GM12872 (cell line): ENCODE data around the gene INHBA.

Experiments
- TF ChIP-seq, protein P1 (sequence below): IDR thresholded peaks from 3 replicates; pipeline ENCODE4 v1.5.1; 2011; ENCODE audit warnings: low read depth, mild to moderate bottlenecking, low read length, moderate library complexity; ENCODE audit not compliant: insufficient read depth

INHBA gene

DNA sequence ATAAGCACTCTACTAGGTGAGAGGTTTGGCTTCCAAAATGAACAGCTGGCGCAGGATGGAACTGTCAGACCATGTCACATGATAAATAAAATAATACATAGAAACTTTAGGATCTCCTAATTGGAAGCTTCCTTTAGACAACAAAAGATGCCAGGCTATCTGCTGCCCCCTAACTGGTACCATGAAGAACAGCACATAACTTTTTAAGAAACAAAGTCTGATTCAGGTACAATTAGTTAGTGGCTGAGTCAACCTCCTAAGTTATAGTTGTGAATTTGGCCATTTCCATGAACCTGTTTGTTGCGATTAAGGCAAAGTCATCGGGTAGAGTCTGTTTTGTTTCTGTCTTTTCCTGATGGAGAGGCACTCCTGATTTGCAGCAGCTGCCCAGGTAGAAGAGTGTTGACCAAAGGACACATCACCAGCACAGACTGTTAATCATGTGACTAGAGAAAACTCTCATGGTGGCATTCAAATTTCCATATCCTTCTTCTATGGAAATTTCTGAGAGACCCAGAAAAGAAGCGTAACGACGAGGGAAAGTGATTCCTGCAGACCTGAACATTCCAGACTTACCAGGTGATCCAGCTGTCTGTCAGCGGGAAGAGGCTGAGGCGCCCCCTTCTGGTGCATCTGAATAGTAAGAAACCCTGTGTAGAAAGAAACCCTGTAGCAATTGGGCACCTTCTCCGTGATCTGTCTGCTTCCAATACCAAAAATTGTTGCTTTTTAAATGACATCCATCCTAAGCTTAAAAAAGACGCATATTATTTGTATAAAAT, 8.6 kb upstream of the INHBA start:
- TF ChIP-seq, protein P1, sequence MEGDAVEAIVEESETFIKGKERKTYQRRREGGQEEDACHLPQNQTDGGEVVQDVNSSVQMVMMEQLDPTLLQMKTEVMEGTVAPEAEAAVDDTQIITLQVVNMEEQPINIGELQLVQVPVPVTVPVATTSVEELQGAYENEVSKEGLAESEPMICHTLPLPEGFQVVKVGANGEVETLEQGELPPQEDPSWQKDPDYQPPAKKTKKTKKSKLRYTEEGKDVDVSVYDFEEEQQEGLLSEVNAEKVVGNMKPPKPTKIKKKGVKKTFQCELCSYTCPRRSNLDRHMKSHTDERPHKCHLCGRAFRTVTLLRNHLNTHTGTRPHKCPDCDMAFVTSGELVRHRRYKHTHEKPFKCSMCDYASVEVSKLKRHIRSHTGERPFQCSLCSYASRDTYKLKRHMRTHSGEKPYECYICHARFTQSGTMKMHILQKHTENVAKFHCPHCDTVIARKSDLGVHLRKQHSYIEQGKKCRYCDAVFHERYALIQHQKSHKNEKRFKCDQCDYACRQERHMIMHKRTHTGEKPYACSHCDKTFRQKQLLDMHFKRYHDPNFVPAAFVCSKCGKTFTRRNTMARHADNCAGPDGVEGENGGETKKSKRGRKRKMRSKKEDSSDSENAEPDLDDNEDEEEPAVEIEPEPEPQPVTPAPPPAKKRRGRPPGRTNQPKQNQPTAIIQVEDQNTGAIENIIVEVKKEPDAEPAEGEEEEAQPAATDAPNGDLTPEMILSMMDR, result peak; percentile 46; the same call in 1 of the 3 replicates

DNA sequence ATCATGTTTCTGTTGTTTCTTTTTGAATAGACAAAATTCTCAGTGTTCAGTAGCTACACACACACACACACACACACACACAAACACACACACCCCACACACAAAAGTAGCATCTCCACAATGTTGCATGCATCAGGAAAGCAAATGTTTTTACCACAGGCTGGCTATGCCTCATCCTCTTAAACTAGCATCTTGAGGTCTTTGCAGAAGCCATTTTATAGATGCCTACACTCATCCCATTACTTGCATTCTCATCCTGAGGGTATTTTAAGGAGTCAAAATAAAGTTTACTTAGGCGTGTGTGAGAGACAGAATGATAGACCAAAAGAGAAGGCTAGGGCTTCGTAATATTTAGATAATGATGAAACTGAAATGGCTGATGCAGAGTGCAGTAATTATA, 7.9 kb upstream of the INHBA start:
- TF ChIP-seq, protein P1, result no peak

DNA sequence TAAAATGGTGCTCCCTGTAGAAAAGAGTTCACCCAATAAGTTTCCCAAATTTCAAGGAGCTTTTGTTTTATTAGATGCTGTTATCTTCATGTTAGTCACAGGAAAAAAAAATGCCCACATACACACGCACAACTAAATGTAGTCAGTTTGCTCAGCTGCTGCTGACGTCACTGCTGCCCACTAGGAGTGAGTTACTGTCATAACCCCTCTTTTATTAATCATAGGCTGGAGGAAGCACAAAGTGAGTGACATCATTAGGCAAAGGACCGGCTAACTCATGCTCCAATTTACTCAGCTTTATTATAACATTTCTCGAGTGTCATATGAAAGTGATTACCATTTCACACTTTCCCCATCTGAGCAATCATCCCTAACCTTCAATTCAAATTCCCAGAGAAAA, 6.7 kb upstream of the INHBA start:
- TF ChIP-seq, protein P1, result no peak

DNA sequence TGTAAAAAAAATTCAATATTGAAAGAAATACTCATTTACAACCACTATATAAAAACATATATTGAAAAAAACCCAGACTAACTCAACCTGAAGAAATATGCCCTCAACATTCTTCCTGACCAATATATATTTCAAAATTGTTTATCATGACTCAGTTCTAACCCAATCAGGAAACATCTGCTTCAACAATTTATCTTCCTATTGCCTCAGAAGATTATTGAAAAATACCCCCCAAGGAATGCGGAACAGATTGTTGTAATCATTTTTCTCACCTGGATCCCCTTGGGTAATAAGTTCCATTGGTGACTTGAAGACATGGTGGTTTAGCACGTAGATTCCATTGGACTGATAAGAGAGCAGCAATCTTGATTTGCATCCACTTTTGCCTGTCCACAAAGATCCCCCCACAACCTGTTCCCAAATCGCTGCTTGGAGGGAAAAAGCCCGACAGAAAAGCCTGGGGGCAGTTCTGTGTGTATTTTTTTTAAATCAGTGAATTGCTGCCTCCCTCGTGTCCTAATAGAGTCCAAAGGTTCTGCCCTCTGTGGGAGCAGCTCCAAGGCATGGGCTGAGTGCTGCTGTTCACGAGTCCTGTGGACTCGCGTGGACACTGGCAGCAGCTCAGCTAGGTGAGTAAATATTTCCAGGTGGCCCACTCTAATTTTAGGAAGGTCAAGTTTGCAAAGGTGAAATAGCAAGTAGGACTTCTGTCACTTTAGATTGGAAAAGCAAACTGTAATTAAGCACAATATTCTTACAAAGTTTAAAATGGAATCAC, 5.9 kb upstream of the INHBA start:
- TF ChIP-seq, protein P1, result no peak

- TF ChIP-seq, protein P1, result no peak
Measured at GRCh38 chr7:41706228-41706930, 3.5 kb upstream of the INHBA start.

GRCh38 chr7:41705109-41705901, 2.4 kb upstream of the INHBA start:
- TF ChIP-seq, protein P1, result peak; percentile 77
